C4-2B (cell line): ENCODE measurements around the gene NAB1.

Source experiments
- ZFX ChIP-seq: fragments of 450-650 bp; IDR thresholded peaks from 2 replicates; pipeline ENCODE4 v1.6.1; 2017
- TF ChIP-seq, protein P1 (sequence below): fragments of 450-650 bp; conservative IDR thresholded peaks from 2 replicates; pipeline ENCODE4 v1.5.1; 2017; ENCODE audit warnings: mild to moderate bottlenecking

DNA sequence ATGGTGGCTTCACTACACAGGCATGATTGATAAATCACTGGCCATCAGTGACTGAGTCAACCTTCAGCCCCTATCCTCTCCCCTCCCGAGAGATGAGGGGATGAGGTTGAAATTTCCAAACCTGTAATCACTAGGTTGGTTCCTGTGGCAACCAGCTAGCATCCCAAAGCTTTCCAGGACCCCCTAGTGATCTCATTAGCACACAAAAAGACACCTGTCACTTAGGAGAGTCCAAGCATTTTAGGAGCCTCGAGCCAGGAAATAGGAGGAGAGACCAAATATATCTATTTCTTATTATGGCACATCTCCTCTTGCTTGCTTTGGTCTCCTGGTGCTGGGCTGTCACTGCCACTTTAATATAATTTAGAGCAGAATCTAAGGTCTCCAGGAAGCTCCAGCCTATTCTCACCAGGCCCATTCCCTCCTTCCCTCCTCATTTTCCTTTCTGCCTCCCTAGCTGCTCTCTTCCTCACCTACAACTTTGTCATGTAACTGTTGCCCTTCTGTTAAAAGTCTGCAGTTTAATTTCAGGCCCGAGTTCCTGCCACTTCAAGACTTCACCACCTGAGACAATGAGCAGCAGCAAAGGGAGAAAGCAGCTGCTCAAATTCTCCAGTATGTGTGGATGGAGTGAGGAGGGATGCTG, 33.2 kb upstream of the NAB1 start:
- TF ChIP-seq, protein P1, sequence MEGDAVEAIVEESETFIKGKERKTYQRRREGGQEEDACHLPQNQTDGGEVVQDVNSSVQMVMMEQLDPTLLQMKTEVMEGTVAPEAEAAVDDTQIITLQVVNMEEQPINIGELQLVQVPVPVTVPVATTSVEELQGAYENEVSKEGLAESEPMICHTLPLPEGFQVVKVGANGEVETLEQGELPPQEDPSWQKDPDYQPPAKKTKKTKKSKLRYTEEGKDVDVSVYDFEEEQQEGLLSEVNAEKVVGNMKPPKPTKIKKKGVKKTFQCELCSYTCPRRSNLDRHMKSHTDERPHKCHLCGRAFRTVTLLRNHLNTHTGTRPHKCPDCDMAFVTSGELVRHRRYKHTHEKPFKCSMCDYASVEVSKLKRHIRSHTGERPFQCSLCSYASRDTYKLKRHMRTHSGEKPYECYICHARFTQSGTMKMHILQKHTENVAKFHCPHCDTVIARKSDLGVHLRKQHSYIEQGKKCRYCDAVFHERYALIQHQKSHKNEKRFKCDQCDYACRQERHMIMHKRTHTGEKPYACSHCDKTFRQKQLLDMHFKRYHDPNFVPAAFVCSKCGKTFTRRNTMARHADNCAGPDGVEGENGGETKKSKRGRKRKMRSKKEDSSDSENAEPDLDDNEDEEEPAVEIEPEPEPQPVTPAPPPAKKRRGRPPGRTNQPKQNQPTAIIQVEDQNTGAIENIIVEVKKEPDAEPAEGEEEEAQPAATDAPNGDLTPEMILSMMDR = no peak
- no peak for TF ChIP-seq ZFX
